Loucy (cell line): Measurements from ENCODE around the gene TES.

ENCODE experiments used
- H2AFZ ChIP-seq: fragments of 200-600 bp; sonication (generic); 2 replicates; pipeline ENCODE4 v1.6.0; 2016; ENCODE audit warnings: antibody characterized with exemption, mild to moderate bottlenecking, low read length, moderate library complexity
- H3F3A ChIP-seq: fragments of 200-600 bp; 2 replicates; pipeline ENCODE4 v1.6.0; 2016; ENCODE audit warnings: antibody characterized with exemption, low read depth, mild to moderate bottlenecking
- H3K27me3 ChIP-seq: fragments of 200-600 bp; sonication (generic); 2 replicates; pipeline ENCODE4 v1.6.1; 2014; ENCODE audit warnings: low read length, mild to moderate bottlenecking; ENCODE audit not compliant: insufficient read depth, poor library complexity, severe bottlenecking
- H3K36me3 ChIP-seq: fragments of 200-600 bp; sonication (generic); 2 replicates; pipeline ENCODE4 v1.6.1; 2016; ENCODE audit warnings: low read length; ENCODE audit not compliant: insufficient read depth
- H3K4me1 ChIP-seq: fragments of 200-600 bp; sonication (generic); 2 replicates; pipeline ENCODE4 v1.5.1; 2014; ENCODE audit warnings: low read length, mild to moderate bottlenecking; ENCODE audit not compliant: insufficient read depth, poor library complexity, severe bottlenecking
- H3K4me2 ChIP-seq: fragments of 200-600 bp; sonication (generic); 2 replicates; pipeline ENCODE4 v1.6.0; 2014; ENCODE audit warnings: antibody characterized with exemption, low read length, low read depth, mild to moderate bottlenecking; ENCODE audit not compliant: poor library complexity, severe bottlenecking
- H3K4me3 ChIP-seq: fragments of 200-600 bp; sonication (generic); 2 replicates; pipeline ENCODE4 v1.5.1; 2014; ENCODE audit warnings: low read length, mild to moderate bottlenecking, mixed read lengths; ENCODE audit not compliant: poor library complexity, severe bottlenecking
- H3K79me2 ChIP-seq: fragments of 200-600 bp; sonication (generic); 2 replicates; pipeline ENCODE4 v1.6.1; 2014; ENCODE audit warnings: low read length; ENCODE audit not compliant: insufficient read depth
- H3K9ac ChIP-seq: fragments of 200-600 bp; sonication (generic); 2 replicates; pipeline ENCODE4 v1.6.0; 2014; ENCODE audit warnings: mild to moderate bottlenecking, low read depth, low read length, moderate library complexity; ENCODE audit not compliant: poor library complexity, severe bottlenecking
- H3K9me2 ChIP-seq: fragments of 200-600 bp; sonication (generic); replicated peaks from 2 replicates; pipeline ENCODE4 v1.6.1; 2016; ENCODE audit warnings: low read depth, low read length, mixed read lengths
- H3K9me3 ChIP-seq: fragments of 200-600 bp; sonication (generic); 2 replicates; pipeline ENCODE4 v1.6.1; 2014; ENCODE audit warnings: mild to moderate bottlenecking, antibody characterized with exemption, low read length, low read depth; ENCODE audit not compliant: insufficient read depth
- H4K20me1 ChIP-seq: fragments of 200-600 bp; sonication (generic); 2 replicates; pipeline ENCODE4 v1.6.0; 2014; ENCODE audit warnings: antibody characterized with exemption, low read length, mild to moderate bottlenecking; ENCODE audit not compliant: insufficient read depth, poor library complexity, severe bottlenecking
- CTCF ChIP-seq: fragments of 200-600 bp; sonication (generic); conservative IDR thresholded peaks from 2 replicates; pipeline ENCODE4 v1.5.1; 2014; ENCODE audit warnings: mild to moderate bottlenecking, antibody characterized with exemption, low read length
- EZH2phosphoT487 ChIP-seq: fragments of 200-600 bp; IDR thresholded peaks from 2 replicates; pipeline ENCODE4 v1.6.1; 2018; ENCODE audit warnings: antibody characterized with exemption, mild to moderate bottlenecking, moderate library complexity, borderline replicate concordance

The TES gene

GRCh38 chr7:116259156-116259870, 49.0 kb downstream of the TES start:
- Histone ChIP-seq H3K9me3 (no peaks in the 10 kb centered on the region), H3K79me2 (no peaks in the 10 kb centered on the region), H3K27me3 (no peaks in the 10 kb centered on the region), H3K4me2 (no peak overlapping the region), H2AFZ (no peak overlapping the region), H3K4me3 (no peak overlapping the region), H3K36me3 (no peaks in the 10 kb centered on the region), H3K9ac (no peak overlapping the region), H4K20me1 (no peaks in the 10 kb centered on the region), H3K9me2 (no peaks in the 10 kb centered on the region), H3F3A (no peaks in the 10 kb centered on the region), H3K4me1 (no peaks in the 10 kb centered on the region)
- TF ChIP-seq CTCF (no peak), EZH2phosphoT487 (no peak)

- H3K9me2 ChIP-seq: no peaks in the 10 kb centered on the region
- no peaks in the 10 kb centered on the region for H3K4me1 ChIP-seq
- H3K36me3 ChIP-seq: no peaks in the 10 kb centered on the region
- no peak overlapping the region for H2AFZ ChIP-seq
- no peaks in the 10 kb centered on the region for H4K20me1 ChIP-seq
- H3K4me3 ChIP-seq: no peak overlapping the region
- H3F3A ChIP-seq: no peaks in the 10 kb centered on the region
- no peak overlapping the region for H3K9ac ChIP-seq
- H3K27me3 ChIP-seq: no peaks in the 10 kb centered on the region
- H3K9me3 ChIP-seq: no peaks in the 10 kb centered on the region
- TF ChIP-seq CTCF (no peak), EZH2phosphoT487 (no peak)
- H3K79me2 ChIP-seq: no peaks in the 10 kb centered on the region
- H3K4me2 ChIP-seq: no peak overlapping the region
These were observed 49.6 kb downstream of the TES start for GRCh38 chr7:116259871-116260440.

GRCh38 chr7:116261904-116262303, 51.6 kb downstream of the TES start:
- TF ChIP-seq EZH2phosphoT487 (no peak), CTCF (no peak)
- Histone ChIP-seq H3K27me3 (no peaks in the 10 kb centered on the region), H3K9ac (no peak overlapping the region), H4K20me1 (no peaks in the 10 kb centered on the region), H3F3A (no peaks in the 10 kb centered on the region), H3K79me2 (no peaks in the 10 kb centered on the region), H3K4me2 (no peak overlapping the region), H3K9me3 (no peaks in the 10 kb centered on the region), H3K36me3 (no peaks in the 10 kb centered on the region), H3K9me2 (no peaks in the 10 kb centered on the region), H2AFZ (no peak overlapping the region), H3K4me3 (no peak overlapping the region), H3K4me1 (no peaks in the 10 kb centered on the region)
